HPDE6-E6E7 (cell line): ENCODE data around the gene EML3.
"Not testable (repeated sequence)": the region's sequence is repeated elsewhere in the genome, so short reads cannot be mapped to it uniquely, and the experiment has no call there.

Experiments
- DNase-seq: peaks from one replicate; pipeline ENCODE4 v3.0.0; 2011; ENCODE audit warnings: missing footprints; ENCODE audit errors: extremely low spot score

Gene EML3

GRCh38 chr11:62621567-62622470 lies 9.2 kb upstream of the EML3 start, which contains the start of gene B3GAT3:
TSS of gene B3GAT3 (minus strand) at chr11:62621986. CDS start at chr11:62621947, 39 bp downstream.
- peak; percentile 99 for DNase-seq

- DNase-seq: no peak
These were observed 8.5 kb upstream of the EML3 start for GRCh38 chr11:62621027-62621566.

GRCh38 chr11:62616957-62617356 lies 4.4 kb upstream of the EML3 start:
- not testable (repeated sequence) for DNase-seq

GRCh38 chr11:62615521-62615920 lies 2.9 kb upstream of the EML3 start:
- DNase-seq: no peak

- DNase-seq: peak; percentile 58
These were observed 1.7 kb upstream of the EML3 start for GRCh38 chr11:62614275-62614674.

GRCh38 chr11:62613291-62613778 lies 760 bp upstream of the EML3 start:
- no peak for DNase-seq

- DNase-seq: no peak
These were observed 740 bp downstream of the EML3 start for GRCh38 chr11:62611705-62612365.

- DNase-seq: no peak
These were observed 1.5 kb downstream of the EML3 start for GRCh38 chr11:62610814-62611704.

- DNase-seq: no peak
These were observed 2.2 kb downstream of the EML3 start for GRCh38 chr11:62610403-62610802.

- DNase-seq: no peak
These were observed 3.8 kb downstream of the EML3 start for GRCh38 chr11:62608776-62609175.

GRCh38 chr11:62607714-62608113 lies 4.9 kb downstream of the EML3 start:
- no peak for DNase-seq

GRCh38 chr11:62605902-62606301 lies 6.7 kb downstream of the EML3 start:
- no peak for DNase-seq

- DNase-seq: no peak
These were observed 7.1 kb downstream of the EML3 start for GRCh38 chr11:62605467-62605866.

GRCh38 chr11:62604460-62605120 lies 8.0 kb downstream of the EML3 start:
- DNase-seq: no peak

GRCh38 chr11:62603776-62604299 lies 8.7 kb downstream of the EML3 start:
- DNase-seq: no peak

GRCh38 chr11:62603072-62603408 lies 9.5 kb downstream of the EML3 start:
- DNase-seq: no peak

GRCh38 chr11:62602141-62603071 lies 10.2 kb downstream of the EML3 start:
- DNase-seq: peak; percentile 86

GRCh38 chr11:62601372-62602140 lies 11.0 kb downstream of the EML3 start, which contains the start of gene MTA2:
TSS of gene MTA2 (minus strand) at chr11:62601865. CDS start at chr11:62601450, 415 bp downstream.
- peak; percentile 83 for DNase-seq

- no peak for DNase-seq
These were observed 11.5 kb downstream of the EML3 start for GRCh38 chr11:62601122-62601371.
